SK-N-SH treated with all-trans-retinoic acid at 6 μM for 48 hours (cell line): ENCODE measurements around the gene CDR2L.

ENCODE experiments used
- ARNTL ChIP-seq: fragments of 450-650 bp; formaldehyde crosslinking; IDR thresholded peaks from 2 replicates; pipeline ENCODE4 v1.5.0; 2020; ENCODE audit warnings: low read depth, mild to moderate bottlenecking, moderate library complexity, borderline replicate concordance
- CREB5 ChIP-seq: fragments of 250-450 bp; sonication (Bioruptor Pico); IDR thresholded peaks from 2 replicates; pipeline ENCODE4 v1.5.1; 2020; ENCODE audit warnings: low read depth, mild to moderate bottlenecking, moderate library complexity
- CSDC2 ChIP-seq: fragments of 250-450 bp; sonication (Bioruptor Pico); IDR thresholded peaks from 2 replicates; pipeline ENCODE4 v1.5.0; 2020; ENCODE audit warnings: mild to moderate bottlenecking, moderate library complexity
- CSRNP3 ChIP-seq: fragments of 250-450 bp; sonication (Bioruptor Pico); IDR thresholded peaks from 2 replicates; pipeline ENCODE4 v1.5.1; 2021; ENCODE audit warnings: mild to moderate bottlenecking, moderate library complexity
- GLIS3 ChIP-seq: fragments of 250-450 bp; sonication (Bioruptor Pico); IDR thresholded peaks from 2 replicates; pipeline ENCODE4 v1.5.0; 2020; ENCODE audit warnings: mild to moderate bottlenecking, moderate library complexity
- OSR1 ChIP-seq: fragments of 250-450 bp; sonication (Bioruptor Pico); IDR thresholded peaks from 2 replicates; pipeline ENCODE4 v1.8.0; 2022; ENCODE audit warnings: moderate library complexity, mild to moderate bottlenecking, inconsistent platforms
- PATZ1 ChIP-seq: fragments of 250-450 bp; sonication (Bioruptor Pico); IDR thresholded peaks from 2 replicates; pipeline ENCODE4 v1.8.0; 2020; ENCODE audit warnings: mild to moderate bottlenecking, moderate library complexity, borderline replicate concordance
- RARB ChIP-seq: fragments of 250-450 bp; sonication (Bioruptor Pico); IDR thresholded peaks from 2 replicates; pipeline ENCODE4 v1.8.0; 2021; ENCODE audit warnings: mild to moderate bottlenecking, moderate library complexity
- TOX ChIP-seq: fragments of 250-450 bp; sonication (Bioruptor Pico); IDR thresholded peaks from 2 replicates; pipeline ENCODE4 v1.8.0; 2021; ENCODE audit warnings: mild to moderate bottlenecking, moderate library complexity, borderline replicate concordance
- ZC3H10 ChIP-seq: fragments of 250-450 bp; sonication (Bioruptor Pico); IDR thresholded peaks from 2 replicates; pipeline ENCODE4 v1.5.1; 2021; ENCODE audit warnings: mild to moderate bottlenecking, moderate library complexity
- ZFP3 ChIP-seq: fragments of 250-450 bp; sonication (Bioruptor Pico); IDR thresholded peaks from 2 replicates; pipeline ENCODE4 v1.5.0; 2020; ENCODE audit warnings: mild to moderate bottlenecking, moderate library complexity
- ZNF565 ChIP-seq: fragments of 450-650 bp; formaldehyde crosslinking; conservative IDR thresholded peaks from 2 replicates; pipeline ENCODE4 v1.5.0; 2020; ENCODE audit warnings: low read depth, mild to moderate bottlenecking, moderate library complexity
- ZNF8 ChIP-seq: fragments of 450-650 bp; formaldehyde crosslinking; IDR thresholded peaks from 2 replicates; pipeline ENCODE4 v1.5.0; 2020; ENCODE audit warnings: mild to moderate bottlenecking, moderate library complexity
- TF ChIP-seq, protein P1 (sequence below): fragments of 250-450 bp; sonication (Bioruptor Pico); IDR thresholded peaks from 2 replicates; pipeline ENCODE4 v1.8.0; 2021; ENCODE audit warnings: low read depth, mild to moderate bottlenecking, moderate library complexity, borderline replicate concordance

- TF ChIP-seq, protein P1, sequence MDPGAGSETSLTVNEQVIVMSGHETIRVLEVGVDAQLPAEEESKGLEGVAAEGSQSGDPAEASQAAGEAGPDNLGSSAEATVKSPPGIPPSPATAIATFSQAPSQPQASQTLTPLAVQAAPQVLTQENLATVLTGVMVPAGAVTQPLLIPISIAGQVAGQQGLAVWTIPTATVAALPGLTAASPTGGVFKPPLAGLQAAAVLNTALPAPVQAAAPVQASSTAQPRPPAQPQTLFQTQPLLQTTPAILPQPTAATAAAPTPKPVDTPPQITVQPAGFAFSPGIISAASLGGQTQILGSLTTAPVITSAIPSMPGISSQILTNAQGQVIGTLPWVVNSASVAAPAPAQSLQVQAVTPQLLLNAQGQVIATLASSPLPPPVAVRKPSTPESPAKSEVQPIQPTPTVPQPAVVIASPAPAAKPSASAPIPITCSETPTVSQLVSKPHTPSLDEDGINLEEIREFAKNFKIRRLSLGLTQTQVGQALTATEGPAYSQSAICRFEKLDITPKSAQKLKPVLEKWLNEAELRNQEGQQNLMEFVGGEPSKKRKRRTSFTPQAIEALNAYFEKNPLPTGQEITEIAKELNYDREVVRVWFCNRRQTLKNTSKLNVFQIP (CRISPR knock-in tag): no peak
- no peak for TF ChIP-seq ZC3H10 (CRISPR knock-in tag)
- no peak for TF ChIP-seq ZNF8 (CRISPR knock-in tag)
- no peak for TF ChIP-seq CSRNP3 (CRISPR knock-in tag)
- no peak for TF ChIP-seq ARNTL
- TF ChIP-seq RARB (CRISPR knock-in tag): no peak
- TF ChIP-seq TOX (CRISPR knock-in tag): no peak
- TF ChIP-seq PATZ1 (CRISPR knock-in tag): no peak
- no peak for TF ChIP-seq GLIS3 (CRISPR knock-in tag)
- TF ChIP-seq ZNF565: no peak
- no peak for TF ChIP-seq CREB5 (CRISPR knock-in tag)
- no peak for TF ChIP-seq OSR1 (CRISPR knock-in tag)
- no peak for TF ChIP-seq CSDC2 (CRISPR knock-in tag)
- TF ChIP-seq ZFP3: no peak
Observed at GRCh38 chr17:75020331-75021110, 33.1 kb downstream of the CDR2L start.
